OCI-LY1 (cell line): ENCODE measurements around the gene CXCR6.

Source experiments
- EZH2 ChIP-seq: fragments of 200-600 bp; sonication (generic), shearing (Covaris generic); IDR thresholded peaks from 2 replicates; pipeline ENCODE4 v1.8.0; 2017; ENCODE audit warnings: borderline replicate concordance, mixed run types, mild to moderate bottlenecking, antibody characterized with exemption, low read length, moderate library complexity, mixed read lengths
- TF ChIP-seq, protein P1 (sequence below): fragments of 200-600 bp; sonication (generic), shearing (Covaris generic); IDR thresholded peaks from 2 replicates; pipeline ENCODE4 v1.5.1; 2017; ENCODE audit warnings: mild to moderate bottlenecking, antibody characterized with exemption, low read length, moderate library complexity, mixed read lengths

DNA sequence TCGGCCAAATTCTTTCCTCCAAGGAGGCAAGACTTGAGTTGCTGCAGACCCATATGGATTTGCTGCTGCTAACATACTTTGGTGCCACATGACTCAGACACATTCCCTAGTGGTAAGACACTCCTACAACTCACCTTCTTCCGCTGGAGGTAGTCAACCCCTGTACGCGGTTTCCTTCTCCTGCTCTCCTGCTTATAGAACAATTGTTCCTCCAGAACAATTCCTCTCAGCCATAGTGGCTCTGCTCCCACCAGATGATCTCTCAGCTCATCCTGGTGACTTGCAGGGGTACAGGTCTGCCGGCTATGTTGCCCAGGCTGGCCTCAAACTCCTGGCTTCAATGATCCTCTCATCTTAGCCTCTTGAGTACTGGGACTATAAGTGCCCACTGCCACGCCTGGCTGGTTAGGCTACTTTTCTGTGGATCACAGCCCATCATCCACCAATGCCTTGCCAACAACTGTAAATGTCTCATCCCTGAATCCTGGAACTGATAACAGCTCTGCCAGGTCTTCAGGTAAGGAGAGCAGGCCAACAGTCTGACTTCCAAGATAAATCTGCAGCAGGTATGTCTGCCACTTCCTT is 2.4 kb upstream of the CXCR6 start:
- TF ChIP-seq, protein P1, sequence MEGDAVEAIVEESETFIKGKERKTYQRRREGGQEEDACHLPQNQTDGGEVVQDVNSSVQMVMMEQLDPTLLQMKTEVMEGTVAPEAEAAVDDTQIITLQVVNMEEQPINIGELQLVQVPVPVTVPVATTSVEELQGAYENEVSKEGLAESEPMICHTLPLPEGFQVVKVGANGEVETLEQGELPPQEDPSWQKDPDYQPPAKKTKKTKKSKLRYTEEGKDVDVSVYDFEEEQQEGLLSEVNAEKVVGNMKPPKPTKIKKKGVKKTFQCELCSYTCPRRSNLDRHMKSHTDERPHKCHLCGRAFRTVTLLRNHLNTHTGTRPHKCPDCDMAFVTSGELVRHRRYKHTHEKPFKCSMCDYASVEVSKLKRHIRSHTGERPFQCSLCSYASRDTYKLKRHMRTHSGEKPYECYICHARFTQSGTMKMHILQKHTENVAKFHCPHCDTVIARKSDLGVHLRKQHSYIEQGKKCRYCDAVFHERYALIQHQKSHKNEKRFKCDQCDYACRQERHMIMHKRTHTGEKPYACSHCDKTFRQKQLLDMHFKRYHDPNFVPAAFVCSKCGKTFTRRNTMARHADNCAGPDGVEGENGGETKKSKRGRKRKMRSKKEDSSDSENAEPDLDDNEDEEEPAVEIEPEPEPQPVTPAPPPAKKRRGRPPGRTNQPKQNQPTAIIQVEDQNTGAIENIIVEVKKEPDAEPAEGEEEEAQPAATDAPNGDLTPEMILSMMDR = no peak
- no peak for TF ChIP-seq EZH2
